SU-DHL-6 (cell line): Measurements from ENCODE around the gene CSF3R.

Source experiments
- H2AFZ ChIP-seq: fragments of 200-600 bp; sonication (generic); 2 replicates; pipeline ENCODE4 v1.6.1; 2014; ENCODE audit warnings: low read depth, mild to moderate bottlenecking, moderate library complexity, mixed read lengths, antibody characterized with exemption, low read length; ENCODE audit not compliant: severe bottlenecking
- H3F3A ChIP-seq: fragments of 200-600 bp; shearing (Covaris generic); 2 replicates; pipeline ENCODE4 v1.6.0; 2016; ENCODE audit warnings: antibody characterized with exemption, mild to moderate bottlenecking; ENCODE audit not compliant: insufficient read depth
- H3K27ac ChIP-seq: fragments of 200-600 bp; sonication (generic); 2 replicates; pipeline ENCODE4 v1.5.1; 2016; ENCODE audit warnings: low read depth, mild to moderate bottlenecking, low read length, moderate library complexity, mixed read lengths
- H3K27me3 ChIP-seq: fragments of 200-600 bp; sonication (generic), shearing (Covaris generic); 2 replicates; pipeline ENCODE4 v1.6.0; 2014; ENCODE audit warnings: mild to moderate bottlenecking, low read length
- H3K36me3 ChIP-seq: fragments of 200-600 bp; sonication (generic); 2 replicates; pipeline ENCODE4 v1.6.1; 2014; ENCODE audit warnings: mild to moderate bottlenecking, low read length, mixed read lengths
- H3K4me2 ChIP-seq: fragments of 300-600, 200-600 bp; shearing (Covaris generic), sonication (generic); 2 replicates; pipeline ENCODE4 v1.6.0; 2014; ENCODE audit warnings: low read length, low read depth, mild to moderate bottlenecking; ENCODE audit not compliant: poor library complexity, severe bottlenecking
- H3K4me3 ChIP-seq: fragments of 200-600 bp; sonication (generic); 2 replicates; pipeline ENCODE4 v1.5.1; 2014; ENCODE audit warnings: antibody characterized with exemption, low read length, mild to moderate bottlenecking, mixed read lengths; ENCODE audit not compliant: insufficient read depth, poor library complexity, severe bottlenecking
- H3K79me2 ChIP-seq: fragments of 200-600 bp; sonication (generic); 2 replicates; pipeline ENCODE4 v1.6.1; 2014; ENCODE audit warnings: mild to moderate bottlenecking, low read length, moderate library complexity; ENCODE audit not compliant: insufficient read depth
- H3K9ac ChIP-seq: fragments of 200-600 bp; sonication (generic); 2 replicates; pipeline ENCODE4 v1.7.0; 2014; ENCODE audit warnings: mild to moderate bottlenecking, low read length
- H3K9me2 ChIP-seq: fragments of 200-600 bp; sonication (generic); replicated peaks from 2 replicates; pipeline ENCODE4 v1.6.1; 2014; ENCODE audit warnings: low read length; ENCODE audit not compliant: insufficient read depth
- H3K9me3 ChIP-seq: fragments of 200-600 bp; sonication (generic); 2 replicates; pipeline ENCODE4 v1.6.1; 2014; ENCODE audit warnings: low read length, mixed read lengths; ENCODE audit not compliant: insufficient read depth
- H4K20me1 ChIP-seq: fragments of 200-600 bp; sonication (generic); 2 replicates; pipeline ENCODE4 v1.6.1; 2014; ENCODE audit warnings: low read depth, mild to moderate bottlenecking, antibody characterized with exemption, low read length, moderate library complexity, mixed read lengths
- EZH2phosphoT487 ChIP-seq: fragments of 200-600 bp; sonication (generic), shearing (Covaris generic); conservative IDR thresholded peaks from 2 replicates; pipeline ENCODE4 v1.6.1; 2018; ENCODE audit warnings: mild to moderate bottlenecking, antibody characterized with exemption, low read length, moderate library complexity, mixed read lengths
- TF ChIP-seq, protein P1 (sequence below): fragments of 200-600 bp; sonication (generic); IDR thresholded peaks from one replicate; pipeline ENCODE4 v1.5.1; 2017; ENCODE audit warnings: antibody characterized with exemption, mild to moderate bottlenecking, low read length, moderate library complexity; ENCODE audit not compliant: insufficient read depth, poor library complexity, severe bottlenecking

The CSF3R gene

DNA sequence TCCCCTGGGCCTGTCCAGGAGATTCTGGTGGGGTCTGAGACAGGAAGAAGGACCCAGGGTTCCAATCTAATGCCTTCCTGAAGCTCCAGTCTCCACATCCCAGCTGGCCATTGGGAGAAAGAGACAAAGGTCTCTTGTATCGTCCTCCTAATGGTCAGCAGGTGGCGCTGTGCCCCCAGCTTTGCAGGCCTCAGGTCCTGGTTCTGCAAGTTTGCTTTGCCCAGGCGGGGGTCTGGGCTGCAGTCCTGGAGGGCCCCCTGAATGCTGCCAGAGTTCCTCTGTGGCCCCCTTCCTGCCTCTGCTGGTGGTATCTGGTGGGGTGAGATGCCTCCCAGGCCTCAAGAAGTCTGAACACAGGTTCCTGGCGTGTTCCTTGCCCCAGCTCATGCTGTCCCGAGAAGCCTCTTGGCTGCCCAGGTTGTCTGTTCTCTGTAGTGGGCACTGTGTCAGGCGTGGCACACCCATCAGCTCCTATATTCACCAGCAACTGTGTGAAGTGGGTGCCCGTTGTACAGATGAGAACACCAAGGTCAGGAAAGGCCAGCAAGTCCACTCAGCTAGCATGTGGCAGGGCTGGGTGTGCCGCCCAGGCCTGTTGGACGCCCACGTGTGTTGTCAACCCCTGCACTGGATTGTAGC lies 33.8 kb upstream of the CSF3R start:
- TF ChIP-seq, protein P1, sequence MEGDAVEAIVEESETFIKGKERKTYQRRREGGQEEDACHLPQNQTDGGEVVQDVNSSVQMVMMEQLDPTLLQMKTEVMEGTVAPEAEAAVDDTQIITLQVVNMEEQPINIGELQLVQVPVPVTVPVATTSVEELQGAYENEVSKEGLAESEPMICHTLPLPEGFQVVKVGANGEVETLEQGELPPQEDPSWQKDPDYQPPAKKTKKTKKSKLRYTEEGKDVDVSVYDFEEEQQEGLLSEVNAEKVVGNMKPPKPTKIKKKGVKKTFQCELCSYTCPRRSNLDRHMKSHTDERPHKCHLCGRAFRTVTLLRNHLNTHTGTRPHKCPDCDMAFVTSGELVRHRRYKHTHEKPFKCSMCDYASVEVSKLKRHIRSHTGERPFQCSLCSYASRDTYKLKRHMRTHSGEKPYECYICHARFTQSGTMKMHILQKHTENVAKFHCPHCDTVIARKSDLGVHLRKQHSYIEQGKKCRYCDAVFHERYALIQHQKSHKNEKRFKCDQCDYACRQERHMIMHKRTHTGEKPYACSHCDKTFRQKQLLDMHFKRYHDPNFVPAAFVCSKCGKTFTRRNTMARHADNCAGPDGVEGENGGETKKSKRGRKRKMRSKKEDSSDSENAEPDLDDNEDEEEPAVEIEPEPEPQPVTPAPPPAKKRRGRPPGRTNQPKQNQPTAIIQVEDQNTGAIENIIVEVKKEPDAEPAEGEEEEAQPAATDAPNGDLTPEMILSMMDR = peak; percentile 85
- no peak for TF ChIP-seq EZH2phosphoT487
- Histone ChIP-seq H3K27ac (no peak overlapping the region), H3K36me3 (no peaks in the 10 kb centered on the region), H3K9me2 (no peaks in the 10 kb centered on the region), H3K9me3 (no peaks in the 10 kb centered on the region), H3F3A (no peaks in the 10 kb centered on the region), H4K20me1 (no peaks in the 10 kb centered on the region), H3K27me3 (no peaks in the 10 kb centered on the region; the same call in 1 of the 2 replicates), H3K79me2 (no peaks in the 10 kb centered on the region), H3K4me2 (no peak overlapping the region), H2AFZ (no peak overlapping the region), H3K9ac (no peak overlapping the region), H3K4me3 (no peak overlapping the region)

- no peaks in the 10 kb centered on the region for H3K9me2 ChIP-seq
- H3F3A ChIP-seq = no peaks in the 10 kb centered on the region
- no peaks in the 10 kb centered on the region for H4K20me1 ChIP-seq
- H3K79me2 ChIP-seq = no peaks in the 10 kb centered on the region
- no peaks in the 10 kb centered on the region for H3K36me3 ChIP-seq
- H3K9ac ChIP-seq = no peak overlapping the region
- no peak for TF ChIP-seq EZH2phosphoT487
- TF ChIP-seq, protein P1 = no peak
- H3K27me3 ChIP-seq = no peaks in the 10 kb centered on the region; the same call in 1 of the 2 replicates
- H3K4me2 ChIP-seq = no peak overlapping the region
- no peak overlapping the region for H2AFZ ChIP-seq
- no peak overlapping the region for H3K4me3 ChIP-seq
- H3K27ac ChIP-seq = no peak overlapping the region
- no peaks in the 10 kb centered on the region for H3K9me3 ChIP-seq
These were observed 32.8 kb upstream of the CSF3R start for GRCh38 chr1:36515315-36516138.

GRCh38 chr1:36514501-36514900 lies 31.8 kb upstream of the CSF3R start:
- H2AFZ ChIP-seq = no peak overlapping the region
- no peaks in the 10 kb centered on the region for H4K20me1 ChIP-seq
- no peaks in the 10 kb centered on the region for H3K9me3 ChIP-seq
- H3K9ac ChIP-seq = no peak overlapping the region
- H3K79me2 ChIP-seq = no peaks in the 10 kb centered on the region
- H3K36me3 ChIP-seq = no peaks in the 10 kb centered on the region
- no peaks in the 10 kb centered on the region; the same call in 1 of the 2 replicates for H3K27me3 ChIP-seq
- no peaks in the 10 kb centered on the region for H3K9me2 ChIP-seq
- H3K4me3 ChIP-seq = no peak overlapping the region
- no peaks in the 10 kb centered on the region for H3F3A ChIP-seq
- TF ChIP-seq EZH2phosphoT487 = no peak
- TF ChIP-seq, protein P1 = no peak
- H3K4me2 ChIP-seq = no peak overlapping the region
- no peak overlapping the region for H3K27ac ChIP-seq
